Measurements from ENCODE around the gene IL17REL.

IL17REL gene

GRCh38 chr22:49962751-49963646 lies 49.6 kb downstream of the IL17REL start:
- H3K27ac ChIP-seq (replicated peaks) = peak overlapping the region; percentile 68
- TF ChIP-seq CTCF (IDR thresholded peaks at IDR 0.05; ENCODE audit: insufficient read depth, low read length) (no peak), POLR2AphosphoS5 (IDR thresholded peaks at IDR 0.05; ENCODE audit: low read depth) (0 out of 2 replicates have a peak, but pooled peaks have one; percentile 2)
- peak overlapping the region; percentile 87 for H3K4me3 ChIP-seq (replicated peaks; ENCODE audit: insufficient read depth, low read length)
- no peak for DNase-seq (ENCODE audit: low read depth in 1 of 2, low spot score in 1 of 2)
- H3K27me3 ChIP-seq (ENCODE audit: insufficient read depth, poor library complexity, severe bottlenecking) = no peaks in the 10 kb centered on the region

- TF ChIP-seq GABPA (IDR thresholded peaks at IDR 0.05; ENCODE audit: low read depth) (no peak), POLR2AphosphoS5 (IDR thresholded peaks at IDR 0.05; ENCODE audit: low read depth) (no peak; the same call in 1 of the 2 replicates), REST (IDR thresholded peaks at IDR 0.05; ENCODE audit: insufficient replicate concordance, low read depth) (no peak), CTCF (IDR thresholded peaks at IDR 0.05; ENCODE audit: insufficient read depth, low read length) (no peak), SPI1 (IDR thresholded peaks at IDR 0.05; ENCODE audit: borderline replicate concordance, low read depth) (no peak)
- DNase-seq (ENCODE audit: low read depth in 1 of 2, low spot score in 1 of 2) = peak; percentile 78 to 86
- no peaks in the 10 kb centered on the region for H3K27me3 ChIP-seq (ENCODE audit: insufficient read depth, poor library complexity, severe bottlenecking)
- peak overlapping the region; percentile 94 for H3K27ac ChIP-seq (replicated peaks)
- peak overlapping the region; percentile 87 for H3K4me3 ChIP-seq (replicated peaks; ENCODE audit: insufficient read depth, low read length)
Observed at GRCh38 chr22:49962012-49962750, 50.4 kb downstream of the IL17REL start.

- no peaks in the 10 kb centered on the region for H3K27me3 ChIP-seq (ENCODE audit: insufficient read depth, poor library complexity, severe bottlenecking)
- TF ChIP-seq CTCF (IDR thresholded peaks at IDR 0.05; ENCODE audit: insufficient read depth, low read length) = no peak
- no peak for TF ChIP-seq REST (IDR thresholded peaks at IDR 0.05; ENCODE audit: insufficient replicate concordance, low read depth)
- TF ChIP-seq SPI1 (IDR thresholded peaks at IDR 0.05; ENCODE audit: borderline replicate concordance, low read depth) = no peak
- no peak for TF ChIP-seq POLR2AphosphoS5 (IDR thresholded peaks at IDR 0.05; ENCODE audit: low read depth)
- no peak for TF ChIP-seq GABPA (IDR thresholded peaks at IDR 0.05; ENCODE audit: low read depth)
- no peak for DNase-seq (ENCODE audit: low read depth in 1 of 2, low spot score in 1 of 2)
- peak overlapping the region; percentile 94 for H3K27ac ChIP-seq (replicated peaks)
- peak overlapping the region; percentile 87 for H3K4me3 ChIP-seq (replicated peaks; ENCODE audit: insufficient read depth, low read length)
Observed at GRCh38 chr22:49961601-49962011, 51.0 kb downstream of the IL17REL start.

Measured in HL-60 (cell line).